Measurements from ENCODE around the gene REM2.
"Not testable (repeated sequence)": the region's sequence is repeated elsewhere in the genome, so short reads cannot be mapped to it uniquely, and the experiment has no call there.

The REM2 gene

GRCh38 chr14:22849212-22849819 is 33.7 kb upstream of the REM2 start:
- no peak for DNase-seq

- no peak for DNase-seq
These were observed 31.9 kb upstream of the REM2 start for GRCh38 chr14:22850944-22851764.

GRCh38 chr14:22852178-22852577 is 30.8 kb upstream of the REM2 start:
- not testable (repeated sequence) for DNase-seq

- no peak for DNase-seq
These were observed 30.5 kb upstream of the REM2 start for GRCh38 chr14:22852599-22852939.

- DNase-seq: peak; percentile 29
These were observed 29.9 kb upstream of the REM2 start for GRCh38 chr14:22852940-22853767.

- not testable (repeated sequence) for DNase-seq
These were observed 28.7 kb upstream of the REM2 start for GRCh38 chr14:22854296-22854695.

- DNase-seq: no peak
These were observed 27.9 kb upstream of the REM2 start for GRCh38 chr14:22854963-22855724.

GRCh38 chr14:22856428-22856827 is 26.6 kb upstream of the REM2 start:
- DNase-seq: no peak

GRCh38 chr14:22860377-22860776 is 22.6 kb upstream of the REM2 start:
- DNase-seq: not testable (repeated sequence)

- DNase-seq: no peak
These were observed 21.4 kb upstream of the REM2 start for GRCh38 chr14:22861651-22862050.

GRCh38 chr14:22864979-22865378 is 18.0 kb upstream of the REM2 start:
- DNase-seq: no peak

GRCh38 chr14:22865424-22866405 is 17.3 kb upstream of the REM2 start:
- no peak for DNase-seq

GRCh38 chr14:22866874-22867273 is 16.1 kb upstream of the REM2 start:
- DNase-seq: no peak

GRCh38 chr14:22870811-22871223 is 12.2 kb upstream of the REM2 start:
- no peak for DNase-seq

GRCh38 chr14:22871224-22872032 is 11.6 kb upstream of the REM2 start, which contains the start of gene LRP10:
Gene LRP10, plus strand, starts transcription at chr14:22871740. Its CDS starts 564 bp downstream, at chr14:22872304.
- peak; percentile 95 for DNase-seq

GRCh38 chr14:22872033-22872832 is 10.8 kb upstream of the REM2 start:
- peak; percentile 63 for DNase-seq

- no peak for DNase-seq
These were observed 10.0 kb upstream of the REM2 start for GRCh38 chr14:22872833-22873520.

GRCh38 chr14:22875003-22875747 is 7.8 kb upstream of the REM2 start:
- no peak for DNase-seq
